Mesothelial cell of epicardium (in vitro differentiated cells): ENCODE results near the gene USP21. TPM values are rescaled to one million over a fixed set of nuclear protein-coding genes. Genes with fewer than 3 reads are reported as not detected.

Source experiments
- DNase-seq, 2 experiments: peaks; one replicate each; pipeline ENCODE4 v3.0.0; 2021; ENCODE audit warnings: low spot score in 2 of 2; ENCODE audit not compliant: unreplicated experiment in 2 of 2
- H3K27ac Mint-ChIP-seq: 2 replicates; pipeline ENCODE4 v1.8.0; 2021; ENCODE audit warnings: mixed read lengths
- H3K27me3 Mint-ChIP-seq: 2 replicates; pipeline ENCODE4 v1.8.0; 2021; ENCODE audit warnings: low read depth, mixed read lengths
- H3K36me3 Mint-ChIP-seq: 2 replicates; pipeline ENCODE4 v1.8.0; 2021; ENCODE audit warnings: mixed read lengths
- H3K4me1 Mint-ChIP-seq: 2 replicates; pipeline ENCODE4 v1.8.0; 2021; ENCODE audit warnings: mixed read lengths
- H3K4me3 Mint-ChIP-seq: 2 replicates; pipeline ENCODE4 v1.8.0; 2021; ENCODE audit warnings: mild to moderate bottlenecking, moderate library complexity, mixed read lengths
- H3K9me3 Mint-ChIP-seq: 2 replicates; pipeline ENCODE4 v1.8.0; 2021; ENCODE audit warnings: mixed read lengths
- CTCF ChIP-seq: fragments of 200-600 bp; sonication (generic); IDR thresholded peaks from one replicate; pipeline ENCODE4 v1.5.0; 2021; ENCODE audit warnings: antibody characterized with exemption; ENCODE audit not compliant: unreplicated experiment
- total RNA-seq: library from RNA; stranded (reverse); gene quantifications from 3 replicates; pipeline ENCODE4 v1.2.1, GENCODE V29; 2021

The USP21 gene
- total RNA-seq, 1 donor from 2014 or later, result 42.6 TPM

GRCh38 chr1:161198194-161198896 lies 39.0 kb downstream of the USP21 start:
- Mint-ChIP-seq H3K27me3 (no peaks in the 10 kb centered on the region), H3K9me3 (no peaks in the 10 kb centered on the region), H3K36me3 (no peaks in the 10 kb centered on the region), H3K4me3 (peak overlapping the region; percentile 62), H3K27ac (peak overlapping the region; percentile 82), H3K4me1 (peaks cover 53% of the 10 kb centered on the region)
- DNase-seq, result peak in 1 of 2 experiments; percentile 49
- TF ChIP-seq CTCF, result no peak

- Mint-ChIP-seq H3K36me3 (peaks cover 3% of the 10 kb centered on the region), H3K27ac (peak within 1 kb of the TSS; percentile 92), H3K9me3 (no peaks in the 10 kb centered on the region), H3K27me3 (no peaks in the 10 kb centered on the region), H3K4me1 (peaks cover 53% of the 10 kb centered on the region), H3K4me3 (peak within 1 kb of the TSS; percentile 62)
- DNase-seq, result no peak
- no peak for TF ChIP-seq CTCF
These were observed 39.7 kb downstream of the USP21 start, which contains the start of gene ADAMTS4 for GRCh38 chr1:161198897-161199431. Gene ADAMTS4 (minus strand): TSS chr1:161199054. CDS start chr1:161198627, 427 bp downstream.

- Mint-ChIP-seq H3K27ac (peak overlapping the region; percentile 82), H3K4me1 (peaks cover 58% of the 10 kb centered on the region), H3K4me3 (peak overlapping the region; percentile 62)
These were observed 40.3 kb downstream of the USP21 start for GRCh38 chr1:161199506-161200139.

GRCh38 chr1:161200421-161200991 lies 41.2 kb downstream of the USP21 start:
- peaks cover 61% of the 10 kb centered on the region for H3K4me1 Mint-ChIP-seq
- peak overlapping the region; percentile 97 for H3K27ac Mint-ChIP-seq
- H3K4me3 Mint-ChIP-seq, result no peak overlapping the region
- no peak for DNase-seq
- no peak for TF ChIP-seq CTCF
- H3K36me3 Mint-ChIP-seq, result peaks cover 12% of the 10 kb centered on the region
- H3K9me3 Mint-ChIP-seq, result no peaks in the 10 kb centered on the region
- no peaks in the 10 kb centered on the region for H3K27me3 Mint-ChIP-seq

More at GRCh38 chr1:161199506-161200139, 40.3 kb downstream of the USP21 start:
- Mint-ChIP-seq H3K9me3 (no peaks in the 10 kb centered on the region), H3K36me3 (peaks cover 9% of the 10 kb centered on the region), H3K27me3 (no peaks in the 10 kb centered on the region)
- TF ChIP-seq CTCF, result no peak
- DNase-seq, result no peak

GRCh38 chr1:161200992-161201835 lies 41.9 kb downstream of the USP21 start:
- TF ChIP-seq CTCF, result no peak
- Mint-ChIP-seq H3K27me3 (no peaks in the 10 kb centered on the region), H3K4me3 (peak overlapping the region; percentile 93), H3K36me3 (peaks cover 14% of the 10 kb centered on the region), H3K27ac (peak overlapping the region; percentile 97), H3K4me1 (peaks cover 61% of the 10 kb centered on the region), H3K9me3 (no peaks in the 10 kb centered on the region)
- no peak for DNase-seq
